Posterior cingulate gyrus (tissue), 11 donors: ENCODE measurements around the gene MMP10.
"Not testable (repeated sequence)": the region's sequence is repeated elsewhere in the genome, so short reads cannot be mapped to it uniquely, and the experiment has no call there.

ENCODE experiments used
- DNase-seq, 10 donors: peaks; one replicate each; pipeline versions ENCODE4 v3.0.0 to v3.0.0-alpha.2; 2020 to 2021; ENCODE audit warnings: mixed read lengths in 3 of 10
- intact Hi-C: fragments of 100-400 bp; cut with DNase I; formaldehyde crosslinking; loops from one replicate; pipeline ENCODE4 v1.15.1; 2023

Gene MMP10

DNA sequence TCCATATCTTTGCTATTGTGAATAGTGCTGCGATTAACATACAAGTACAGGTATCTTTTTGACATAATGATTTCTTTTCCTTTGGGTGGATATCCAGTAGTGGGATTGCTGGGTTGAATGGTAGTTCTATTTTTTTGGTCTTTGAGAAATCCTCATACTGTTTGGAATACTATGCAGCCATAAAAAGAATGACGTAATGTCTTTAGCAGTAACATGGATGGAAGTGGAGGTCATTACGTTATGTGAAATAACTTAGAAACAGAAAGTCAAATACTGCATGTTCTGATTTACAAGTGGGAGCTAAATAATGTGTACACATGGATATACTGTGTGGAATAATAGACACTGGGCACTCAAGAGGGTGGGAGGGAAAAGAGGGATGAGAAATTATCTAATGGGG, 4.0 kb upstream of the MMP10 start:
- DNase-seq, result no peak
- intact Hi-C loops, result no loop called here

DNA sequence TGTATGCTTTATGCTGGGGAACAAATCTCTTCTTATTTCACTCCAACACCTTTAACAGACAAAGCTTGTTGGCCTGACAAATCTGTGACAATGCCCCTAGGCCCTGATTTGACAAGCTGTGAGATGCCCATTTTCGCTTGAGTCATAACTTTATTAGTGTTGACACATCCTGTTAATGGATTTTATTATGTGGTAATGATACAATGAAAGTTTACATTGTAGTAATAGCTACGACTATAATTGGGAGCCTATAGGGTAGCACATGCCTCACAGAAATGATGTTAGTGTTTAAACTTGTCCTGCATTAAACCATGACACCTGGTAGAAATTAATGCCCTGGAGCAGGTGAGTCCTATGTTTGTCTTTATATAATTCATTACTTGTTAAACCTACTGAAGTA, 3.3 kb upstream of the MMP10 start:
- intact Hi-C loops, result no loop called here
- no peak for DNase-seq

DNA sequence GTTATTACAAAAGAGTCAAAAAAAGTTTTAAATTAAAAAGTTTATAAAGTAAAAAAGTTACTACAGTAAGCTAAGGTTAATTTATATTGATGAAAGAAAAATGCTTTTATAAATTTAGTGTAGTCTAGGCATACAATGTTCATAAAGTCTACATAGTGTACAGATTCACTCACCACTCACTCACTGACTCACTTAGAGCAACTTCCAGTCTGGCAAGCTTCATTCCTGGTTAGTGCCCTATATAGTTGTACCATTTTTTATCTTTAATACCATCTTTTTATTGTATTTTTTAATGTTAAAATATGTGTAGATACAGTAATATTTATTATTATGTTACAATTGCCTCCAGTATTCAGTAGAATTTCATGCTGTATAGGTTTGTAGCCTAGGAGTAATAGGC, 2.6 kb upstream of the MMP10 start:
- intact Hi-C loops, result no loop called here
- no peak for DNase-seq

DNA sequence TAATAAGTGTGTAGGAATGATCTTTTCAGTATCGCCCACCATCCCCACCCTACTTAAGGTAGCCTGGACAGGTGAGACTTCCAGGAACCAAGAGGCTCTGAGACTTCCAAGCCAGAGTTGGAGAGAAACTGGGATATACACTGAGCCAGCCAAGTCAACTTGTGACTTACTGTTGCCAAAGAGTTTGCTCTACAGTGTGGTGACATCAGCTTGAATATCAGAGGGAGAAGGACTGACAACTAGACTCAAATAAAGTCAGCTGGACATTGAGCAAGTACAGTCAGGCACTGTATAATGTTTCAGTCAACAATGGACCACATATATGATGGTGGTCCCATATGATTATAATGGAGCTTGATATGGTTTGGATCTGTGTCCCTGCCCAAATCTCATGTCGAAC, 1.2 kb upstream of the MMP10 start:
- intact Hi-C loops, result no loop called here
- no peak for DNase-seq

DNA sequence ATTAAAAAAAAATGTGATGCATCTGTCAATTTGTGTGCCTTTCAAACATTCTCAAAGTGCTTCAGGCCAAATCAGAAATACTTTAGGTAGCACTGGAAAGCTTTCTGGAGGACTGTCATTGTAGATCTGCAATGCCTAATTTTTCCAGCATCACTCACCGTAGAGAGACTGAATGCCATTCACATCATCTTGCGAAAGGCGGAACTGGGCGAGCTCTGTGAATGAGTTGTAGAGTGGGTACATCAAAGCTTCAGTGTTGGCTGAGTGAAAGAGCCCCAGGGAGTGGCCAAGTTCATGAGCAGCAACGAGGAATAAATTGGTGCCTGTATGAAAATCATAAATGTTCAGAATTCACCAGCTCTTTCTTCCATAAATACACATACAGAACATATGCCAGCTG, 4.0 kb downstream of the MMP10 start:
- no peak for DNase-seq
- intact Hi-C loops, result no loop called here

DNA sequence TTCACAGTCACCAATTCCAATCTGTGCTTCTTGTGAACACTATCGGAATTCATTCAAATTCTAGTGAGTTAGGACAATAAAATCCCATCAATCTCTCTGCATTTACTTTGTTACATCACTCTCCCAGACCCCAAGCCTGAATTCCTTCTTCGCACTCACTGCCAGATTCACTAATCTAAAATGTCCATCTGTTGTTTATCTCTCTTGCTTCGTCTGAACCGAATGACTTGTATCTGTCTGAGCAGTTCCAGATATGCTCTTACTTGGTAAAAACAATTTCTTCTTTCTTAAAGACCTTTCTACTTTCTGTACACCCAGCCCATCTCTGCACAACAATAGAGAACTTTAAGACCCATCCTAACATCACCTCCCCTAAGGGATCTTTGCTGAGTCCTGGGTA, 7.0 kb downstream of the MMP10 start:
- intact Hi-C loops, result no loop called here
- no peak for DNase-seq

DNA sequence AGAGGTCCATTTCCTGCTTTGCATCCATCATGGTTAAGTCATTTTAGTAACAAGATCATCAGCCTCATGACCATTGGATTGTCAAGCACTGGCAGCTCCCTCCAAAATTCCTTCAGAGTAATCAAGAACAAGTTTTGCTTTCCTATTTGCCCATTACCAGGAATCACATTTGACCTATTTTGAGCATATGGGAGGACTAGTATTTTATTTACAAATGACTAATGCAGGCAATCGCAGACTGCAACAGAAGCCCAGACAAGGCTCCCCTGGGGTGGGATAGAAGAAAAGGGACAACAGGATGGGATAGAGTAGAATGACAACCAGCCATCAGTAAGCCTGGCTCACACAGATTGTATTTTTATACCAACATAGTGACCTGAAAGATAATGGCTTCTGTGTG, 9.1 kb downstream of the MMP10 start:
- intact Hi-C loops, result no loop called here

DNA sequence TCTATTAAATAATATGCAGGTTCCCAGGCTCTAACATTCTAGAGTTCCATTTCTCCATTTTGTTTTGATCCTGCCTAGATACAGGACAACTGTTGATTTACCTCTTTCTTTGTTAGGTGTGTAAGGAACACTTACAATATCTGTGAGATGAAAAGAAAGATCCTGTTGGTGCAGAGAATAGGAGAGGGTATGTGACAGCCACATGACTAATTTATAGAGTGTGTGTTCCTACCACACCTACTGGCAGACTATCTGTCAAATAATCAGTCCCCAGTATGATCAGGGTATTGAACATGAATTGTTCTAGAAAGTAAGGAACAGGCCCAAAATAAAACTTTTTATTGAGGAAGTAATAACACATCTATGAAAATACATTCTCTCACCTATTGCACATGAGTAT, 10.2 kb downstream of the MMP10 start:
- intact Hi-C loops, result no loop called here
- no peak for DNase-seq

More for the DNA sequence above, 9.1 kb downstream of the MMP10 start:
- no peak for DNase-seq

DNA sequence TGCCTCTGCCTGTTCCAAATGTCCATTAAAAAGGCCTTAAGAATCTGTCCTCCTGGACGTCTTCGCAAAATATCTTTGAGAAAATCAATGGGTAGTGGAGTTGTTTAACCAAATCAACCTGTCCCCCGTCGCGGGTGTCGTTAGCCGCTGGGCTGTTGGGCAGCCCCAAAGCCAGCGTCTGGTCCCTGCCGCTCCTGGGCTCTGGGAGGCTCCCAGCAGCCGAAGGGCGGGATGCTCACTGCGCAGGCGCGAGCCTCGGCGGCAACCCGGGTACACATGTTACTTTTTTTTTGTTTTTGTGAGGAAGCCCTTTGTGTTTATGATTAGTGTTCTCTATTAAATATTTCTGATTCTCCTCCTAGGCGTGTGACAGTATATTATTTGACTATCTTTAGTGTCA, 12.6 kb downstream of the MMP10 start:
- peak in 2 of 10 donors; percentile 61 to 64 for DNase-seq
- intact Hi-C loops, result no loop called here

DNA sequence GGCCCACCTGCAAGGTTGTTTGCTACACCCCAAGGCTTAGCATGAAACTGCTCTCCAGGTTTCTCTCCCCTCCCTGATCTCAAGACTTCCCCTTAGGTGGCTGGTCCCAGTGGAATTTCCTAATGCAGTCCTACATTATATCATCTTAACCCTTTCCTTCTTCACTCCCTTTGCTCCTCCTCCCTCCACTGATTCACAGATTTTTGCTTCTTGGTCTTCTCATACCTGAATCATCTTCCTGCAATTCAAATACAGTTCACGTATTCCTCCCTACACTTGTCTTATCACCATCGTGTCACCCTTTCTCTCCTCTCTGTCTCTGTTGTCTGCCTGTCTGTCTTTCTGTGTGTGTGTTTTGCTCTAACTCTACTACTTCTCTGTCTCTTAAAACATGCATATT, 17.0 kb downstream of the MMP10 start:
- no peak for DNase-seq
- intact Hi-C loops, result no loop called here

DNA sequence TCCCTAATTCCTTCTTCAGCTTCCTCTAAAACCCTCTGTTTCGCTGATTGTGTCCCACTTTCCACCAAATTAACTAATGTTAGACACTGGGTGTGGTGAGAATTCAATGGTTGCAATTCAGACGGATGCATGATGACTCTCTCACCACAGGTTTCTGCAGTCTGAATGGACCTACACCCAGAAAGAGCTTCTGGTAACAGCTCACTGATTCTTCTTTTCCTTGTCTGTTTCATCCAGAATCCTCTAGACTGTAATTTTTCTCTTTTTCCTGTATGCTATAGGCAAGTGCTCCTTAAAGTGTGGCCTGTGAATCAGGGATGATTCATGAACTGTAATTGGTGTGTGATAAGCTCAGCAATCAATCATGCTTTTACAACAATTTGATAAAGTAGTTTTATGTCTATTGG, 18.1 kb downstream of the MMP10 start:
- no peak for DNase-seq
- intact Hi-C loops, result no loop called here

DNA sequence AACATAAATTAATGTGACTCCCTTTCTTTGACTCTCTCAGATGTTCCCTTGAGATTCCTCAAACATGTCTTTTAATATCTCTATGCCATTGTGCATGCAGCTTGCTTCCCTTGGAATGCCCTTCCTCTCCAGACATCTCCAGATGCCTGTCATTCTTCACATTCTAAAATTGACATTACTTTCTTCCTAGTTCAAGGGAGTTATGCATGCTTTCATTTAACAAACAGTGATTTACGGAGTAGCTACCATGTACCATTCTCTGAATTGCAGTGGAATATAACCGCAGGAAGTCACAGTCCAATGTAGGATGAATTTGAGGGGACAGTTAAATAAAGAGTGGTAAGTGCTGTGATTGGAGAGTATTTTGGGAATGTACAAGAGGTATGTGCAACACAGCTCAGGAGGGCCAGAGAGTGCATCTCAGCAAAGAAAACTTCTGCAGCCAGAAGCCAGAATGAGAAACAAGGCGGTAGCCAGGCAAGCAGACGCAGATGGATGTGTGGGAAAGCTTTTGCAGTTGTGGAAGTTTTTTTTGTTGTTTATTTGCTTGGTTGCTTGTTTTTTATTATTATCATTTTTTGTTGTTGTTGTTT, 18.7 kb downstream of the MMP10 start:
- intact Hi-C loops, result no loop called here
- no peak for DNase-seq

DNA sequence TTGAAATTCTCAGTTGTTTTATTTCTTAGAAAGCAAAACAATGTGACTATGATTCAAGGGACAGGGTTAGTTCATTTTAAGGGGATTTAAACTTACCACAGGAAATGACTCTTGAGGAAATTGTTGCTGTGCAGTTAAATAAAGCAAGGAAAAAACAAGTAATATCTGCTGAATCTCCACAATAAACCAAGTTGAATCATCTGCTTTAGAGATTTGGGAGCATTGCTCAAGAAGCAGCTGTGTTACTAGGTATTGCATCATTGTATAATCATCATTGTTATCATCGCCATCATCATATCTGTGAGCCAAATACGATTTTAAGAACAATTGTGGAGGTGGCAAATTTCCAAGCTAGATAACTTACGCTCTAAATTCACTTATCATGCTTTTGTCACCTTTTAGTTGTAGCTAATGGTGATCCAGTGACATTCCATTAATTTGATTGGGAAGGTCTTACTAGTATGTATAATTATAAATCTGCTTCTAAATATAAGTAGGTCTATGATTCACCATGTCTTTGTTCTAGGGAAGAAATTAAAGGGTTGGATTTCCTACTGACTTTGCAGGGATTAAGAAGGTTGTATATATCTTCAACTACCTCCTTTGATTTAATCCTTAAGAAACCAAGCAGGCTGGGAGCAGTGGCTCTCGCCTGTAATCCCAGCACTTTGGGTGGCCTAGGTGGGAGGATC, 19.9 kb downstream of the MMP10 start:
- intact Hi-C loops, result no loop called here
- DNase-seq, result no peak

DNA sequence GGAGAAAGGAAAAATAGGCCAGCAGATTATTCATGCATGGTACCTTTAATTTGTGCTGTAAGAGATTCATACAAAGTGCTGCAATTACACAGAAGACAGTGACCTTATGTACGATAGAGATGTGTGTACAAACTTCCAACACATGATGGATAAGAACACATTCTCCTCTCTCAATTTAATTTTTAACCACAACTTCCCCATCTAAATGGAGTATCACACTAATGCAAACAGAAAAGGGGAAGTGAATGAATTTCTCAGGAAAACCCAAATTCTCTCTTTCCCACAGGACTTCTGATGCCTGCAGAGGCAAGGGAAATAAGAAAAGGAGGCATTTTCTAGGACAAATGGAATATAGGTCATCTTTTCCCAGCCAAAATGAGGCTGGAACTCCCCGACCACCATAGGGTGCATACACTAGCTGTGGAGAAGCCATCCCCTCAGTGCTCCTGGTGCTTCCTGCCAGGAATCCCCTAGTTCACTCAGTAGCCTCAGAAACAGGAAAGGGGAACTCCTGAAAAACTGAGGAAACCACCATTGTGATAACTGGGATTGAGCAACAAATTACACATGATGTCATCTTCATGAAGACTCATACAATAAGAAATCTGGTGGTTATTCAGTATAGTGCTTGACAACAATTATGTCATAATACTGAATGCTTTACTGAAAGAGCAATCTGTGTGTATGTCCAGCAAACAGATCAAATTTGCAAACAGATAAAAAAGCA, 22.4 kb downstream of the MMP10 start:
- intact Hi-C loops, result no loop called here
- no peak for DNase-seq

DNA sequence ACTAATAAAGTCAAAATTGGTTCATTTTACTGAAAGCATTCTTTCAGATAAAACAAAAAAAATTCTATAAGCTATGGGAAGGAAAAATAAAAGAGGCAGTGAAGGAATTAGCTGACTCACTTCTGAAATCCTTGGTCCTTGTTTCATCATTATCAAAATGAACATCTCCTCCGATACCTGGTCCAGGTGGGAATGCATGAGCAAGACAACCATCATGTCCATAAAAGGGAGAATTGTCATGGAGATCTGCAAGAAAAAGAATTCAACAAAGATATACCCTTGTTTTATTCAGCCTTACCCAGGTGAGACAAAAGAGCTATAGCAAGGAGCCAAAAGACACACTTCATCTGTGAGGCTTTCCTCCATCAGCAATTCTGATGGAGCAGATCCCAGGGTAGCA, 27.2 kb downstream of the MMP10 start:
- DNase-seq, result no peak
- intact Hi-C loops, result no loop called here

DNA sequence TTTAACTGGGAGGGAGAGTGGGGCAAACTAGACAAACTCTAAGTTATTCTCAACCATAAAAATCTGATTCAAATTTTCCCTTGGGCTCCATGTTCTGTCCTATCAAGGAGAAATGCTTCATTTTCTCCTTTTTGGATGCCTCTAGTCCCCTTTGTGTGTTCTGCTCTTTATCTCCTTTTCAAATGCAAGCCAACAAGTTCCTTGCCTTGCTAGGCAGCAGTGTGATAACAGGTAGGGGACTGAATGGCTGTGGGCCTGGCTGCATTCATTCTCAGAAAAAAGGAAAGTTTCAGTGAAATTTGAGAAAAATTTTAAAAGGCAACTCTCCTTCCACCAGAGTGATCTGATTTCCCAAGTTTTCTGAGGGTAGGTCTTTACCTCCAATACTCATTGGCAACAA, 28.8 kb downstream of the MMP10 start:
- intact Hi-C loops, result no loop called here
- DNase-seq, result no peak

DNA sequence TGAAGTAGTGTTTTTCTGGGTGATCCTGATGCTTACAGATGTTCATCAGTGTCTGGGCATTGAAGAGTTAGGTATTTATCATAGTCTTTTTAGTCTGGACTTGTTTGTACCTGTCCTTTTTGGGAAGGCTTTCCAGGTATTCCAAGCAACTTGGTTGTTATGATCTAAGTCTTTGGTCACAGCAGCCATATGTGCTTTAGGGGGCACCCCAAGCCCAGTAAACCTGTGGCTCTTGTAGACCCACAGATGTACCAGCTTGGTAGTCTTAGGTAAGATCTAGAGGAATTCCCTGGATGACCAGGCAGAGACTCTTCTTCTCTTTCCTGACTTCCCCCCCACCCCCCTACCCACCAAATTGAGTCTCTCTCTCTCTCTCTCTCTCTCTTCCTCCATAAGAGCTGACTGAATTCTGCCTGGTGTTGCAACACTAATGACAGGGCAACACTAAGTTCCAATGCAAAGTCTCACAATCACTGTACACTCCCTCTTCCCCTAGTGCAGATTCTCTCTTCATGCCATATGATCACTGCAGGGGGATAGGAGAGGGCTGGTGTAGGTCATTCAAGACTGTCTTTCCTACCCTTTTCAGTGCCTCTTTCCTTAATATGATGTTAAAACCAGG, 31.2 kb downstream of the MMP10 start:
- intact Hi-C loops, result no loop called here

DNA sequence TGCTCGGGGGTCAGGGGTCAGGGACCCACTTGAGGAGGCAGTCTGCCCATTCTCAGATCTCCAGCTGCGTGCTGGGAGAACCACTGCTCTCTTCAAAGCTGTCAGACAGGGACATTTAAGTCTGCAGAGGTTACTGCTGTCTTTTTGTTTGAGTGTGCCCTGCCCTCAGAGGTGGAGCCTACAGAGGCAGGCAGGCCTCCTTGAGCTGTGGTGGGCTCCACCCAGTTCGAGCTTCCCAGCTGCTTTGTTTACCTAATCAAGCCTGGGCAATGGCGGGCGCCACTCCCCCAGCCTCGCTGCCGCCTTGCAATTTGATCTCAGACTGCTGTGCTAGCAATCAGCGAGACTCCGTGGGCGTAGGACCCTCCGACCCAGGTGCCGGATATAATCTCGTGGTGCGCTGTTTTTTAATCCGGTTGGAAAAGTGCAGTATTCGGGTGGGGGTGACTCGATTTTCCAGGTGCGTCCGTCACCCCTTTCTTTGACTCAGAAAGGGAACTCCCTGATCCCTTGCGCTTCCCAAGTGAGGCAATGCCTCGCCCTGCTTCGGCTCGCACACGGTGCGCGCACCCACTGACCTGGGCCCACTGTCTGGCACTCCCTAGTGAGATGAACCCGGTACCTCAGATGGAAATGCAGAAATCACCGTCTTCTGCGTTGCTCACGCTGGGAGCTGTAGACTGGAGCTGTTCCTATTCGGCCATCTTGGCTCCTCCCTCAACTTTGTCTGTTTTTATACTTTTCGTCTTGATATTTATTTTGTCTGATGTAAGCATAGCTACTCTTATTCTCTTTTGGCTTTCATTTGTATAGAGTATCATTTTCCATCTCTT, 33.5 kb downstream of the MMP10 start:
- peak in 1 of 10 donors; percentile 57 for DNase-seq
- intact Hi-C loops, result not testable (repeated sequence)

More for the DNA sequence above, 31.2 kb downstream of the MMP10 start:
- no peak for DNase-seq

DNA sequence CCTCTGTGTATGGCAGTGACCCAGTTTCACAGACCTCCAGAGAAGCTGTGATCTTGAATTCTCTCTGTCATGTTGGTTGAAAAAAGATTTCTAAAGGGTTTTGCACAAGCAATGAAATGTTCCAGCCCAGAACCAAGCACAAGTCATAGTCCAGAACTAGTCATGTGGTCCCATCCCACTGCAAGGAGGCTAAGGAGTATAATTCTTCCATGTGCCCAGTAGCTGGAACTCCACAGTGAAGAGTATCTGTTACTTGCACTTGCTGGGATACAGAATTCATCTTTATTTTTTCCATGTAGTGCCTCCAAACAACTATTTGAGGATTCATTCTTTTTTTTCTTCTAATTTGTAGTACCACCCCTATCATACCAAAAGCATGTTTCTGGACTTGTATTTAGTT, 45.8 kb downstream of the MMP10 start:
- no peak for DNase-seq
- intact Hi-C loops, result no loop called here

DNA sequence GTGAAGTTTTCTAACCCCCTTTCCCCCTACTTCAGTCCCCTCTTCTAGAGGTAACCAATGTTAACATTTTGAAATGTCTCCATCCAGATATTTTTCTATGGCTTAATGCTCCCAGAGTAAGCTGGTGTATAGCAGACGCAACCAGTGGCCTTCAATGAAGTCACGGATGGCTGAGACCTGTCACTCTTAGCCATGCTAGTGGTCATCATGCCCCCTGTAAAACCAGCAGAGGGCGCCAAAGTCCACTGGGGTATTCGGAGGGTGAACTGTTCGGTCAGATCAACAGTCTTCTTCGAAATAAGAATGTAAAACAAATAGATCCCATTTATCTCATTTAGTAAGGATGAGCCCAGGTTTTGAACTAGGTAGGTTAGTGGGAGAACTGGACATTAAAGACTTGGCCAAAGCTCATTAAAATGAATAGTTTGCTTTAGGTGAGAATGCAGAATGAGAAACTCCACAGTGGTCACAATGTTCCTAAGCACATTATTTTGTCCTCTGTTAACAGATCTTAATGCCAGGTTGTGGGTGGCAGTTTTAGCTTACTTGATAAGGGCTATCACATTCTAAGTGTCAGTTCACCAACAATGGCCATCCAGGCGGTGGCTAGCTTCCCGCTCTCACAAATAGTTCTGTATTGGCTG, 47.1 kb downstream of the MMP10 start:
- intact Hi-C loops, result no loop called here
- peak in 4 of 10 donors; percentile 8 to 73 (median 20) for DNase-seq
